Measurements from ENCODE around the gene PNPLA5. TPM values are rescaled to one million over a fixed set of nuclear protein-coding genes. Genes with fewer than 3 reads are reported as not detected.

The PNPLA5 gene
- total RNA-seq, 1 donor from 2014 or later, result not detected

DNA sequence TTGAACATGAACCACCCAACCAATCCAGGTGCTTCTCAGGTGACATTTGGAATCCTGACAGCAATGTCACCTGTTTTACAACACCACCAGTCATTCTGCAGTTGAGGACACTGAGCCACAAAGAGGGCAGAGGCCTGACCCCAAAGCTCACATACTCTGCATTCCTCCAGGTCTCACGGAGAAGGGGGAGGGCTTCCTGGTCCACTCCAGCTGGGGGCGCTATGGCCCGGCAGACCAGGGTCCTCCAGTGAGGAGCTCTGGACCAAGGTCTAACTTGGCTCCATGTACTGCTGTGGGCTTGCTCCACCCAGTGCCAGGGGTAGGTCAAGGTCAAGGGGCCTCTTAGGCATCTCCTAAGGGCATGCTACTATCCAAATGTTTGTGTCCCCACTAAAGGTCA, 30.3 kb upstream of the PNPLA5 start:
- H3K4me3 ChIP-seq (ENCODE audit: low read depth, low read length), result no peak overlapping the region
- H3K36me3 ChIP-seq (ENCODE audit: control insufficient read depth, insufficient read depth, low read length), result no peaks in the 10 kb centered on the region
- no peak for DNase-seq (ENCODE audit: low read depth)
- H3K27me3 ChIP-seq (ENCODE audit: control insufficient read depth, insufficient read depth, low read length), result no peaks in the 10 kb centered on the region
- TF ChIP-seq, protein P1, sequence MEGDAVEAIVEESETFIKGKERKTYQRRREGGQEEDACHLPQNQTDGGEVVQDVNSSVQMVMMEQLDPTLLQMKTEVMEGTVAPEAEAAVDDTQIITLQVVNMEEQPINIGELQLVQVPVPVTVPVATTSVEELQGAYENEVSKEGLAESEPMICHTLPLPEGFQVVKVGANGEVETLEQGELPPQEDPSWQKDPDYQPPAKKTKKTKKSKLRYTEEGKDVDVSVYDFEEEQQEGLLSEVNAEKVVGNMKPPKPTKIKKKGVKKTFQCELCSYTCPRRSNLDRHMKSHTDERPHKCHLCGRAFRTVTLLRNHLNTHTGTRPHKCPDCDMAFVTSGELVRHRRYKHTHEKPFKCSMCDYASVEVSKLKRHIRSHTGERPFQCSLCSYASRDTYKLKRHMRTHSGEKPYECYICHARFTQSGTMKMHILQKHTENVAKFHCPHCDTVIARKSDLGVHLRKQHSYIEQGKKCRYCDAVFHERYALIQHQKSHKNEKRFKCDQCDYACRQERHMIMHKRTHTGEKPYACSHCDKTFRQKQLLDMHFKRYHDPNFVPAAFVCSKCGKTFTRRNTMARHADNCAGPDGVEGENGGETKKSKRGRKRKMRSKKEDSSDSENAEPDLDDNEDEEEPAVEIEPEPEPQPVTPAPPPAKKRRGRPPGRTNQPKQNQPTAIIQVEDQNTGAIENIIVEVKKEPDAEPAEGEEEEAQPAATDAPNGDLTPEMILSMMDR (IDR thresholded peaks at IDR 0.05; ENCODE audit: insufficient read depth, low read length, poor library complexity, severe bottlenecking), result peak; percentile 13

DNA sequence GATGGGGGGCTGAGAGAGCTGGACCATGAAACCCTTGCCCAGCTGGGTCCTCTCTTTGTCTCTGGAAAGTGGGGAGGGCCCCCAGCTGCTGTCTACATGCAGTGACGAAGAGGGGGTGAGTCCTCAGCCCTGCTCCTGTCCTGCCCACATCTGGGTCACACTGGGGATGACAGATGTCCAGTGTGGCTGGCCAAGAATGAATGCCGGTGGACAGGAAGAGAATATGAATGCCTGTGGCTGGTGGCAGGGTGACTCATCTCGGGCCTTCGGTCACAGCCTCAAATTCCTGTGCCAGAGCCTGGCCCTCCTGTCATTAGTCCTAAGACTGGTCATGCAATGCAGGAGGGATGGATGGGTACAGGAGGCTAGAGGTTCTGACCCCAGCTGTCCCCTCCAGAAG, 29.6 kb upstream of the PNPLA5 start:
- Histone ChIP-seq H3K27me3 (ENCODE audit: control insufficient read depth, insufficient read depth, low read length) (no peaks in the 10 kb centered on the region), H3K36me3 (ENCODE audit: control insufficient read depth, insufficient read depth, low read length) (no peaks in the 10 kb centered on the region), H3K4me3 (ENCODE audit: low read depth, low read length) (no peak overlapping the region)
- peak; percentile 60 for DNase-seq (ENCODE audit: low read depth)
- TF ChIP-seq, protein P1 (IDR thresholded peaks at IDR 0.05; ENCODE audit: insufficient read depth, low read length, poor library complexity, severe bottlenecking), result no peak

DNA sequence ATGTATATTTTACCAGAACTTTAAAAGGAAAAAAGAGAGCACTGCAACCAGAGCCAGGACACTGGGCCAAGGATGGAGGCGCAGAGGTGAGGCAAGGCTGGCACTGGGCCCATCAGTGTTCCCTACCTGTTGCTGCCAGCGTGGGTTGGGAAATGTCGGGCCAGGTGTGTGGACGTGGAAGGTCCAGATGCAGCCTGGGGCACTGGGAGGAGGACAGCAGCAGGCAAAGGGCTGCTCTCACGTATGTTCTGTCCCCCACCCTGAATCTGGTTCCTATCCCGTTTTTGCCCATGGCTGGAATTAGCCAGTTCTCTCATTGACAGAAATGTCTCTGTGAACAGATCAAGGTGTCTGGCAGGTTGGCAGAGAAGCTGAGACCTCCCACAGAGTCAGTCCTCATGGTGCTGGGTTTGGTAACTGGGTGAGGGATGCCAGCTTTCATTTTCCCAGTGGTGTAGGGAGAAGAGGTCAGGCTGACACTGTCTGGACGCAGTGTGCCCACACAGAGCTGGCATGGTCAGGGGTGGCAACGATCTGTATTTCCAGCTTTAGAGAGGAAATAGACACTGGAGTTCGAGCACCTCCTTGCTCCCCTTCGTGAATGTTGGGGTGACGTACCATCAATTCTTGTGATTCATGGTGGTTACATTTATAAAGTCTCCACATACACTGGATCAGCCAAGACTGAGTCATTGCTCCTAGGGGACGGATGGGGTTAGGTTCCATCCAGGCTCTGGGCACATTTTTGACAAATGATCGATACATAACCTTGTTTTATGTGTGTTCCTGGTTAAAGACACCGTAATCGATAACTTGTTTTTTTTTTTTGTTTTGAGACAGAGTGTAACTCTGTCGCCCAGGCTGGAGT, 27.5 kb upstream of the PNPLA5 start:
- H3K4me3 ChIP-seq (ENCODE audit: low read depth, low read length), result no peak overlapping the region
- DNase-seq (ENCODE audit: low read depth), result no peak
- H3K27me3 ChIP-seq (ENCODE audit: control insufficient read depth, insufficient read depth, low read length), result no peaks in the 10 kb centered on the region
- no peaks in the 10 kb centered on the region for H3K36me3 ChIP-seq (ENCODE audit: control insufficient read depth, insufficient read depth, low read length)
- TF ChIP-seq, protein P1 (IDR thresholded peaks at IDR 0.05; ENCODE audit: insufficient read depth, low read length, poor library complexity, severe bottlenecking), result no peak

DNA sequence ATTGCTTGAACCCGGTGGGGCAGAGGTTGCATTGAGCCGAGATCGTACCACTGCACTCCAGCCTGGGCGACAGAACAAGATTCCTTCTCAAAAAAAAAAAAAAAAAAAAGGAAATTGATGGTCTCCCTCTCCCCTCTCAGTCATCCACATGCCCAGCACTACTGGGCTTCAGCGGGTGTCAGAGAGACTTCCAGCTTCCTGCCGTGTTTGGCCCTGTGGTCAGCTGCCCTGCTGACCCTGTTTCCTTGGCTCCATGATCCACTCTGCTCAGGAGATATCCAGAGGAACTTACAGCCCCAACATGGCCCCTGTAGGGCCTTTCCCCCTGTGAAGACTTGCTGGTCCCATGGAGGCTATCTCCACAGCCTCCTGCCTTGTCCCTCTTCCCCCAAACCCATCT, 25.7 kb upstream of the PNPLA5 start:
- no peak for DNase-seq (ENCODE audit: low read depth)
- Histone ChIP-seq H3K27me3 (ENCODE audit: control insufficient read depth, insufficient read depth, low read length) (no peaks in the 10 kb centered on the region), H3K36me3 (ENCODE audit: control insufficient read depth, insufficient read depth, low read length) (no peaks in the 10 kb centered on the region), H3K4me3 (ENCODE audit: low read depth, low read length) (no peak overlapping the region)
- TF ChIP-seq, protein P1 (IDR thresholded peaks at IDR 0.05; ENCODE audit: insufficient read depth, low read length, poor library complexity, severe bottlenecking), result no peak

DNA sequence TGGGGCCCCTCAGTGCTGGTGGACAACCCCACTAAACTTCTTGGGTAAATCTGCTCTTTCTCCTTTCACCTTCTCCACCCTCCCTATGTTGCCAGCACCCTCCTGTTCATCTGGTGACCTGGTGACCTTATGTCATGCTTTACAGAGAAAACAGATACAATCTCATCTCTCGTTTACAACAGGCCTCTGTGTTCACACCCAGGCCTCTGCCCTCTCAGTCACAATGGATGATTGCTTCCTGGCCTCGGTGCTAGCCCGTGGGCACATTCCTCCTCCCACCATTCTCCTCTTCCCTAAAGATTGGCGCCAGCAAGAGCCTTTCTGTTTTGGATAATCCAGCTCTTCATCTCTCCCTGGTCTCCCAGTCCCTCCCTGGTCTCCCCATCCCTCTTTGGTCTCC, 19.5 kb upstream of the PNPLA5 start:
- no peak for DNase-seq (ENCODE audit: low read depth)
- Histone ChIP-seq H3K36me3 (ENCODE audit: control insufficient read depth, insufficient read depth, low read length) (no peaks in the 10 kb centered on the region), H3K27me3 (ENCODE audit: control insufficient read depth, insufficient read depth, low read length) (peaks cover 10% of the 10 kb centered on the region), H3K4me3 (ENCODE audit: low read depth, low read length) (no peak overlapping the region)
- TF ChIP-seq, protein P1 (IDR thresholded peaks at IDR 0.05; ENCODE audit: insufficient read depth, low read length, poor library complexity, severe bottlenecking), result no peak

Measured in kidney epithelial cell (primary cell).